H9 (cell line): Measurements from ENCODE around the gene ATOSB. TPM values are rescaled to one million over a fixed set of nuclear protein-coding genes. Genes with fewer than 3 reads are reported as not detected.

Experiments used
- DNase-seq: peaks from one replicate; pipeline ENCODE4 v3.0.0-alpha.2; 2017
- H2AFZ ChIP-seq: one replicate; pipeline ENCODE4 v1.6.1; 2013; ENCODE audit warnings: mild to moderate bottlenecking, low read length, control low read depth, moderate library complexity
- H2AK5ac ChIP-seq: 2 replicates; pipeline ENCODE4 v1.6.1; 2013; ENCODE audit warnings: low read length, control low read depth, mixed read lengths; ENCODE audit not compliant: insufficient read length
- H2BK120ac ChIP-seq: one replicate; pipeline ENCODE4 v1.6.1; 2013; ENCODE audit warnings: low read depth, mild to moderate bottlenecking, low read length, control low read depth, inconsistent platforms; ENCODE audit not compliant: poor library complexity, severe bottlenecking
- H2BK12ac ChIP-seq: 2 replicates; pipeline ENCODE4 v1.6.1; 2013; ENCODE audit warnings: low read length, control low read depth, mixed read lengths, low read depth; ENCODE audit not compliant: insufficient read length
- H2BK15ac ChIP-seq: 2 replicates; pipeline ENCODE4 v1.6.1; 2013; ENCODE audit warnings: low read depth, low read length, control low read depth
- H2BK20ac ChIP-seq: one replicate; pipeline ENCODE4 v1.6.1; 2013; ENCODE audit warnings: low read depth, mild to moderate bottlenecking, low read length, control low read depth, inconsistent platforms; ENCODE audit not compliant: poor library complexity, severe bottlenecking
- H2BK5ac ChIP-seq: 2 replicates; pipeline ENCODE4 v1.6.1; 2013; ENCODE audit warnings: low read length, control low read depth, mixed read lengths; ENCODE audit not compliant: insufficient read length
- H3K14ac ChIP-seq: 2 replicates; pipeline ENCODE4 v1.6.1; 2013; ENCODE audit warnings: low read length, control low read depth; ENCODE audit not compliant: insufficient read depth
- H3K18ac ChIP-seq: 2 replicates; pipeline ENCODE4 v1.6.1; 2013; ENCODE audit warnings: low read depth, mild to moderate bottlenecking, mixed read lengths, low read length, control low read depth; ENCODE audit not compliant: insufficient read length
- H3K23ac ChIP-seq: 2 replicates; pipeline ENCODE4 v1.6.1; 2013; ENCODE audit warnings: low read length, control low read depth, mixed read lengths, low read depth; ENCODE audit not compliant: insufficient read length
- H3K23me2 ChIP-seq: 2 replicates; pipeline ENCODE4 v1.6.1; 2013; ENCODE audit warnings: low read depth, mild to moderate bottlenecking, mixed read lengths, low read length, control low read depth; ENCODE audit not compliant: insufficient read length, poor library complexity, severe bottlenecking
- H3K27ac ChIP-seq: 2 replicates; pipeline ENCODE4 v1.5.1; 2013; ENCODE audit warnings: low read length, control low read depth, mixed read lengths, low read depth; ENCODE audit not compliant: insufficient read length
- H3K27me3 ChIP-seq: 2 replicates; pipeline ENCODE4 v1.6.1; 2013; ENCODE audit warnings: low read length, control low read depth, inconsistent platforms; ENCODE audit not compliant: insufficient read depth
- H3K4ac ChIP-seq: 2 replicates; pipeline ENCODE4 v1.6.1; 2013; ENCODE audit warnings: low read depth, mild to moderate bottlenecking, control low read depth, inconsistent platforms, low read length, moderate library complexity
- H3K4me1 ChIP-seq: 2 replicates; pipeline ENCODE4 v1.6.1; 2013; ENCODE audit warnings: low read length, control low read depth, inconsistent platforms; ENCODE audit not compliant: insufficient read depth
- H3K4me2 ChIP-seq: 2 replicates; pipeline ENCODE4 v1.6.1; 2013; ENCODE audit warnings: low read length, control low read depth, mixed read lengths; ENCODE audit not compliant: insufficient read length, insufficient read depth
- H3K56ac ChIP-seq: 2 replicates; pipeline ENCODE4 v1.6.1; 2013; ENCODE audit warnings: low read depth, mild to moderate bottlenecking, mixed read lengths, low read length, control low read depth; ENCODE audit not compliant: insufficient read length
- H3K79me1 ChIP-seq: 2 replicates; pipeline ENCODE4 v1.6.1; 2013; ENCODE audit warnings: low read depth, mild to moderate bottlenecking, moderate library complexity, low read length, control low read depth, inconsistent platforms; ENCODE audit not compliant: insufficient read depth, poor library complexity, severe bottlenecking
- H3K79me2 ChIP-seq: 2 replicates; pipeline ENCODE4 v1.6.1; 2013; ENCODE audit warnings: low read length, control low read depth, inconsistent platforms; ENCODE audit not compliant: insufficient read depth
- H3K9ac ChIP-seq: 2 replicates; pipeline ENCODE4 v1.6.1; 2013; ENCODE audit warnings: low read length, control low read depth, mixed read lengths; ENCODE audit not compliant: insufficient read length; ENCODE audit errors: extremely low read depth
- H3K9me3 ChIP-seq: one replicate; pipeline ENCODE4 v1.6.1; 2013; ENCODE audit warnings: low read depth, low read length, inconsistent platforms; ENCODE audit not compliant: control insufficient read depth
- H3T11ph ChIP-seq: one replicate; pipeline ENCODE4 v1.6.1; 2013; ENCODE audit warnings: mild to moderate bottlenecking, low read length, control low read depth, inconsistent platforms
- H4K20me1 ChIP-seq: one replicate; pipeline ENCODE4 v1.6.1; 2013; ENCODE audit not compliant: control insufficient read depth, insufficient read length, insufficient read depth
- H4K5ac ChIP-seq: 2 replicates; pipeline ENCODE4 v1.6.1; 2013; ENCODE audit warnings: low read depth, mild to moderate bottlenecking, mixed read lengths, low read length, control low read depth; ENCODE audit not compliant: insufficient read length
- H4K8ac ChIP-seq: replicated peaks from 2 replicates; pipeline ENCODE4 v1.6.1; 2013; ENCODE audit warnings: low read length, control low read depth, mixed read lengths, low read depth; ENCODE audit not compliant: insufficient read length
- H4K91ac ChIP-seq: 2 replicates; pipeline ENCODE4 v1.6.1; 2013; ENCODE audit warnings: low read depth, mild to moderate bottlenecking, moderate library complexity, mixed read lengths, low read length, control low read depth; ENCODE audit not compliant: insufficient read length
- H3K27ac Mint-ChIP-seq, 3 experiments: 2 replicates in 2 of 3; 3 replicates in 1 of 3; pipeline ENCODE4 v1.8.0; 2020 to 2021; ENCODE audit warnings: mixed read lengths in 3 of 3, mild to moderate bottlenecking in 1 of 3, moderate library complexity in 1 of 3
- H3K27me3 Mint-ChIP-seq: 2 replicates; pipeline ENCODE4 v1.8.0; 2021; ENCODE audit warnings: low read depth, mild to moderate bottlenecking, moderate library complexity, mixed read lengths
- H3K36me3 Mint-ChIP-seq, 3 experiments: 2 replicates in 2 of 3; 3 replicates in 1 of 3; pipeline ENCODE4 v1.8.0; 2020 to 2021; ENCODE audit warnings: low read depth in 3 of 3, mixed read lengths in 3 of 3; ENCODE audit not compliant: insufficient read depth in 1 of 3
- H3K4me1 Mint-ChIP-seq, 2 experiments: 2 replicates each; pipeline ENCODE4 v1.8.0; 2020; ENCODE audit warnings: mixed read lengths in 2 of 2
- H3K4me3 Mint-ChIP-seq, 2 experiments: 2 replicates in 1 of 2; 3 replicates in 1 of 2; pipeline ENCODE4 v1.8.0; 2020 to 2021; ENCODE audit warnings: mild to moderate bottlenecking in 2 of 2, mixed read lengths in 2 of 2, moderate library complexity in 1 of 2
- H3K9me3 Mint-ChIP-seq, 2 experiments: 2 replicates in 1 of 2; 3 replicates in 1 of 2; pipeline ENCODE4 v1.8.0; 2020; ENCODE audit warnings: mild to moderate bottlenecking in 2 of 2, mixed read lengths in 2 of 2, moderate library complexity in 1 of 2
- WGBS: extraction: QIAGEN DNeasy Blood & Tissue Kit; methylation state at CpG from one replicate; pipeline ENCODE4 v1.1.7; 2013; ENCODE audit warnings: missing lambda C conversion rate, low lambda C conversion rate, mixed read lengths; ENCODE audit not compliant: insufficient read length; ENCODE audit errors: extremely low coverage; 5-methylcytosine and 5-hydroxymethylcytosine counted together
- total RNA-seq: library from RNA; stranded (reverse); gene quantifications from 2 replicates; pipeline ENCODE4 v1.2.1, GENCODE V29; 2021
- TF ChIP-seq, protein P1 (sequence below): fragments of 200-600 bp; sonication (generic); conservative IDR thresholded peaks from 3 replicates; pipeline ENCODE4 v1.8.0; 2021; ENCODE audit warnings: antibody characterized with exemption, mild to moderate bottlenecking

Gene ATOSB
- total RNA-seq, 1 experiment from 2014 or later: 5.6 TPM

DNA sequence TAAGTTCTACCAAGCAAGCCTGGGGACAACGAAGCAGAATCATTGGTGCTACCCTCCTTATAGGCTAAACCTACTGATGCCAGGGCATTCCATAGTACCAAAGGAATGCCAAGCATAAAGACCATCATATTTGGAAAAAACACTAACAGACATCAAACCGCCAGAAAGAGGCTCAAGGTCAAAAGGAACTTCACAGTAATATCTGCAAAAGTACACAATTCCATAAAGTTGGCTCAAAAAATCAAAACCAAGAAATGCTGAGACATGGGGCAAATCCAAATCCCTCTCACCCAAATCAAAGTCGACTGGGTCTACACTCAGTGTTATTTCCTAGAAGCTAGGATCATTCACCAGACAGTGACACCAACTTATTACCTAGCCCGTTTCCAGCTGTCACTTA is 46.6 kb downstream of the ATOSB start:
- no peaks in the 10 kb centered on the region for H3K27me3 ChIP-seq
- H3K23ac ChIP-seq: no peak overlapping the region
- no peak overlapping the region for H3T11ph ChIP-seq
- no peak overlapping the region for H4K91ac ChIP-seq
- no peak overlapping the region for H3K4me2 ChIP-seq
- Mint-ChIP-seq H3K27me3 (no peaks in the 10 kb centered on the region; the same call in none of the 2 replicates), H3K4me3 (peak overlapping the region; percentile 16 to 26; a peak in 2 of 5 replicates), H3K4me1 (peaks cover 18 to 22% of the 10 kb centered on the region in 2 experiments), H3K9me3 (no peaks in the 10 kb centered on the region; a peak in 1 of 5 replicates), H3K27ac (peak overlapping the region in 1 of 3 experiments; percentile 47; a peak in 1 of 7 replicates), H3K36me3 (peaks cover 64 to 84% (median 71%) of the 10 kb centered on the region in 3 experiments)
- DNase-seq: no peak
- no peak overlapping the region for H3K4ac ChIP-seq
- H2BK20ac ChIP-seq: no peak overlapping the region
- H2BK5ac ChIP-seq: no peak overlapping the region
- no peak overlapping the region for H2BK12ac ChIP-seq
- H3K23me2 ChIP-seq: peaks cover 6% of the 10 kb centered on the region
- H3K9ac ChIP-seq: no peak overlapping the region
- H3K79me1 ChIP-seq: no peaks in the 10 kb centered on the region
- H4K20me1 ChIP-seq: no peaks in the 10 kb centered on the region
- H3K4me1 ChIP-seq: peaks cover 5% of the 10 kb centered on the region; the same call in 1 of the 2 replicates
- no peak overlapping the region for H3K27ac ChIP-seq
- no CpG with 5 or more reads among the region's 4 CpGs for WGBS
- H2BK120ac ChIP-seq: no peak overlapping the region
- H4K8ac ChIP-seq: no peak overlapping the region
- no peaks in the 10 kb centered on the region for H3K9me3 ChIP-seq
- no peak overlapping the region for H3K56ac ChIP-seq
- H2AFZ ChIP-seq: no peak overlapping the region
- TF ChIP-seq, protein P1, sequence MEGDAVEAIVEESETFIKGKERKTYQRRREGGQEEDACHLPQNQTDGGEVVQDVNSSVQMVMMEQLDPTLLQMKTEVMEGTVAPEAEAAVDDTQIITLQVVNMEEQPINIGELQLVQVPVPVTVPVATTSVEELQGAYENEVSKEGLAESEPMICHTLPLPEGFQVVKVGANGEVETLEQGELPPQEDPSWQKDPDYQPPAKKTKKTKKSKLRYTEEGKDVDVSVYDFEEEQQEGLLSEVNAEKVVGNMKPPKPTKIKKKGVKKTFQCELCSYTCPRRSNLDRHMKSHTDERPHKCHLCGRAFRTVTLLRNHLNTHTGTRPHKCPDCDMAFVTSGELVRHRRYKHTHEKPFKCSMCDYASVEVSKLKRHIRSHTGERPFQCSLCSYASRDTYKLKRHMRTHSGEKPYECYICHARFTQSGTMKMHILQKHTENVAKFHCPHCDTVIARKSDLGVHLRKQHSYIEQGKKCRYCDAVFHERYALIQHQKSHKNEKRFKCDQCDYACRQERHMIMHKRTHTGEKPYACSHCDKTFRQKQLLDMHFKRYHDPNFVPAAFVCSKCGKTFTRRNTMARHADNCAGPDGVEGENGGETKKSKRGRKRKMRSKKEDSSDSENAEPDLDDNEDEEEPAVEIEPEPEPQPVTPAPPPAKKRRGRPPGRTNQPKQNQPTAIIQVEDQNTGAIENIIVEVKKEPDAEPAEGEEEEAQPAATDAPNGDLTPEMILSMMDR: no peak
- no peak overlapping the region for H2AK5ac ChIP-seq
- H4K5ac ChIP-seq: no peak overlapping the region
- no peak overlapping the region for H3K18ac ChIP-seq
- no peak overlapping the region for H3K14ac ChIP-seq
- no peak overlapping the region for H2BK15ac ChIP-seq
- H3K79me2 ChIP-seq: peaks cover 39% of the 10 kb centered on the region
